ENCODE measurements around the gene NOBOX.
"Not testable (repeated sequence)": the region's sequence is repeated elsewhere in the genome, so short reads cannot be mapped to it uniquely, and the experiment has no call there.

The NOBOX gene

GRCh38 chr7:144403649-144404061 is at the start of gene NOBOX:
NOBOX (minus strand) TSS chr7:144403693.
- DNase-seq (ENCODE audit: low read depth), result no peak

DNA sequence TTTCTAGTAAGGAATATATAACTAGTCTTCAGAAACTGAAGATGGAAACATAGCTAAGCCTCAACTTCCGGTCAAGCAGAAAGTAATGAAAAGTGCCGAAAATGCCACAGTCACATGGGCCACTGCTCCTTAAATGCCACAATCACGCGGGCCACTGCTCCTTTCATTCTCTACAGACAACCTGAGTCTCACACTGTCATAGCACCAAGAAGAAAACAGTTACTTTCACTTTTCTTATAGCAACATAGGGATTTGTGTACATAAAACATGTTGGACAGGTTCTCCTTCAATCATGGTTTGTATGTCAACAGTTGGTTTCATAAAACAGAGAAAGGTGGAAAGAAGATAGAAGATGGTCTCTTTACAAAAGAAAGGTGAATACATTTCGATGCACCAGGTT is 48.6 kb upstream of the NOBOX start:
- no peak for DNase-seq (ENCODE audit: low read depth)

DNA sequence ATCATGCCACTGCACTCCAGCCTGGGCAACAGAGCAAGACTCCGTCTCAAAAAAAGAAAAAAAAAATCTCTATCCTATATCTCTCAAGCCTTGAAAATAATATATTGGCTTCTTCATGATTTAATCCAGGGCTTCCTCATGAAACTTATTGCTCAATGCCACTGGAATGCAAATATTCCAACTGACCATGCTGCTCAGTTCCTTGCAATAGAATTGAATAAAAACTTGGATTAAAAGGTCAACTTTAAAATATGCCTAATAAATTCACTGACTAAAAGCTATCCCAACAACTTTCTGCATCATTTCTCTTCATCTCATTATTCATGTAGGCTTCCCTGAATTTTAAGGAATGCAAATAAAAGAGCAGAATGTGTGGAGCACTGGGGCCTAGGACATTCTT is 42.1 kb upstream of the NOBOX start:
- DNase-seq (ENCODE audit: low read depth), result no peak

DNA sequence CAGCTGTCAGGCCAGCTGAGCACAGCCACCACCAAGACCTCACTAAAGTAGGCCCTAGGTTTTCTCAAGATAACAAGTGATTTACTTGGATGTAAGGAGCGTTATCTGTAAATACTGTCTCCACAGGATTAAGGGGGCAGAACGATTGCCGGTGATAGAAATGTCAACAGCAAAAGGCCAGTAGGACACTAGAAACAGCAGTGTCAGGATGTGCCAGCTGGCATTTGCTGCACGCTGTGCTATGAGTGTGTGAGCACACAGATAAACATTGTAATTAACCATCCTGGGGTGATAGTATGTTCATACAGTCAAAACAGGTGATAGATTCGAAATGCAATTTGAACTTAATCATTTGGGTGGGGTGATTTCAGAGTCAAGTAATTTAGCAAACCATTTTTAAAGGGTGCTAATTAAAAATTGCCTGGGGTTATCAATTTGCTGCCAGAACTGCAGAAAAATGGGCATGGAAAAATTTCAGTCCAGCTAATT is 36.3 kb upstream of the NOBOX start:
- DNase-seq (ENCODE audit: low read depth), result no peak

DNA sequence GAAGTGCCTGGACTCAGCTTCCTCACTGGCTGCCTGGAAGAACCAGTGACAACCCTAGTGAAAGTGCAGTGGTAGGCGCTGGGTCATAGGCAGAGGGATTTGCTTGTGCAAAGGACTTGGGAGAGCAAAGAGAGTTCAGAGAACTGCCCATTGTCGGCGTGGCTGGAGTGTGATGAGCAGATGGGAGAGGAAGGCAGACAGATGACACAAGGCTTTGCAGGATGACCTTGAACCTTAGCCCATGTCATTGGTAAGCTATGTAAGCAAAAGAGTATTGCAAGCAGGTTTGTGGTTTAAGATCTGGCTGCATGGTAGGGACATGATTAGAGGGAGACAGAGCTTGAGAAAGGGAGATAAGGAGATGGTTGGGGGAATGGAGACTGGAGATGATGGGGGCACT is 35.3 kb upstream of the NOBOX start:
- DNase-seq (ENCODE audit: low read depth), result no peak

- peak; percentile 53 for DNase-seq (ENCODE audit: low read depth)
Observed at GRCh38 chr7:144437370-144438191, 34.1 kb upstream of the NOBOX start.

DNA sequence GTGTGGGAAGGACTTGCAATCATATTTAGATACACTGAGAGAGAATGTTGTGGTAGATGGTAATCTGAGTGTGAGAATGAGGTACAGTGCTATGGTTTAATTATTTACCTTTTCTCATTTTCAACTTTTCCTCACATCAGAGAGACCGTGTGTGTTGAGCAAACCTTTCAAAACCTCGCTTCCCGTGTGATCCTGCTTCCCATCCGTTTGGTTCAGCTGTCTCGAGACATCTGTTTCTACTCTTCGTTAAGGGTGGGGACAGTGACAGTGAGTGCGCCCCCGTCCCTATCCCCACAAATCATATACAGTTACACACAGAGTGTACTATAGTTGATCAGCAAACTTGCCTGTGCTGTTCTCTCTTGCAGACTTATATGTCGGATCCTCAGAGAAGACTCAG is 33.0 kb upstream of the NOBOX start:
- DNase-seq (ENCODE audit: low read depth), result no peak

DNA sequence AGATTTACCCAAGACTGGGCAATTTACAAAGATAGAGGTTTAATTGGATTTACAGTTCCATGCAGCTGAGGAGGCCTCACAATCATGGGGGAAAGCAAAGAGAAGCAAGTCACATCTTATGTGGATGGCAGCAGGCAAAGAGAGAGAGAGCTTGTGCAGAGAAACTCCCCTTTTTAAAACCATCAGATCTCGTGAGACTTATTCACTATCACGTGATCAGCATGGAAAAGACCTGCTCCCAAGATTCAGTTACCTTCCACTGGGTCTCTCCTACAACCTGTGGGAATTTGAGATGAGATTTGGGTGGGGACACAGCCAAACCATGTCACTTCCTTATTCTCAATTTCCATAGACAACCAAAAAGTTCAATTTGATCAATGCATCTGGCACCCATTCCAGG is 24.9 kb upstream of the NOBOX start:
- no peak for DNase-seq (ENCODE audit: low read depth)

- not testable (repeated sequence) for DNase-seq (ENCODE audit: low read depth)
Observed at GRCh38 chr7:144427539-144427938, 24.0 kb upstream of the NOBOX start.

- not testable (repeated sequence) for DNase-seq (ENCODE audit: low read depth)
Observed at GRCh38 chr7:144418931-144419330, 15.4 kb upstream of the NOBOX start.

GRCh38 chr7:144416341-144416740 is 12.8 kb upstream of the NOBOX start:
- DNase-seq (ENCODE audit: low read depth), result no peak

DNA sequence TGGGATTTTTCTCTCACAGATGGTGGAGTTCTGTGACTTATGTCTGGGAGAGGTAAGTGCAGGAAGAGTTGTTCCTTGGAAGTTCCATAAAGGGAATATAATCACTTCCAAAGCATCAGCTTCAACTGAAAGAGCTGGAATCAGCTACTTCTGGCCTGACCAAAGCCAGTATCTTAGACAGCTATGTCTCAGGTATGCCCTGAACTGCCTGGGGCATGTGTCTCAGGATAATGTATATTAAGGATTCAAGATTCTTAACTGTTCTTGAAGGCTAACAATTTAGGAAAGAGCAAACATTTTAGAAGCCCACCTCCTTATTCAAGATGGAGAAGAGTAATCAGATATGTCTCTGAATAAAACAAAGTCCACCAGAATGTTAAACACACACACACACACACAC is 12.4 kb upstream of the NOBOX start:
- DNase-seq (ENCODE audit: low read depth), result no peak

DNA sequence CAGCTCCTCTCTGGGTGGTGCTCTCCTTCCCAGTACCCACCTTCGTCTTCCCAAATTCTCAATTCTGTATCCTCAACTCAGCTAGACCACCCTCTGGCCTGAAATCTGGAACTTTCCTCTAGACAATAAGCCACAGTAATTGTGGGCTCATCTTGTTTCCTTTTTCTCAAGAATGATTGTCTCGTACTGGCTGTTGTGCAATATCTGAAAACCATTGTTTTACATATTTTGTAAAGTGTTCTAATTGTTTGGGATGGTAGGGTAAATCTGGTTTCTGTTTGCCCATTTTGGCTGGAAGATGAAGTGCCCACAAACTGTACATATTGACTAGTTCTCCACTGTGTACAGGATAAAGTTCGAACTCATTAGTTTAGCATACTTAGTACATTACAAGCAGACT is 11.3 kb upstream of the NOBOX start:
- no peak for DNase-seq (ENCODE audit: low read depth)

DNA sequence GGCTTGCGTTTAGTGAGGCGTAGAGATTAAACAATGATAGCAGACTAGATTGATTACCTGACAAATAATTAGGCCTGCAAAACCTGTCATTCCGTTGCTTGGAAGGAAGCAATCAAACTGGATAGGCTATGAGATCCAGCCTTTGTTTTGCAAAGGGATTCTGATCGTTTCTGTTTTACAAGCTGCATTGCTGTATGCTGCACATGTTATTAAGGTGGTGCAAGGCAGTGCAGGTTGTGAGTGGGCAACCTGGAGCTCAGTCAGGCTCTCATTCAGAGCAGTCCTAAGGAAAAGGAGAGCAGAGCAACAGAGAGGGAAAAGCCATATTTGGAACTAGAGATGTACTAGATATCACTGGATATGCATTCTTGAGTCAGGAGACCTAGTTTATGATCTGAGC is 6.9 kb upstream of the NOBOX start:
- DNase-seq (ENCODE audit: low read depth), result no peak

GRCh38 chr7:144408121-144408520 is 4.6 kb upstream of the NOBOX start:
- no peak for DNase-seq (ENCODE audit: low read depth)

DNA sequence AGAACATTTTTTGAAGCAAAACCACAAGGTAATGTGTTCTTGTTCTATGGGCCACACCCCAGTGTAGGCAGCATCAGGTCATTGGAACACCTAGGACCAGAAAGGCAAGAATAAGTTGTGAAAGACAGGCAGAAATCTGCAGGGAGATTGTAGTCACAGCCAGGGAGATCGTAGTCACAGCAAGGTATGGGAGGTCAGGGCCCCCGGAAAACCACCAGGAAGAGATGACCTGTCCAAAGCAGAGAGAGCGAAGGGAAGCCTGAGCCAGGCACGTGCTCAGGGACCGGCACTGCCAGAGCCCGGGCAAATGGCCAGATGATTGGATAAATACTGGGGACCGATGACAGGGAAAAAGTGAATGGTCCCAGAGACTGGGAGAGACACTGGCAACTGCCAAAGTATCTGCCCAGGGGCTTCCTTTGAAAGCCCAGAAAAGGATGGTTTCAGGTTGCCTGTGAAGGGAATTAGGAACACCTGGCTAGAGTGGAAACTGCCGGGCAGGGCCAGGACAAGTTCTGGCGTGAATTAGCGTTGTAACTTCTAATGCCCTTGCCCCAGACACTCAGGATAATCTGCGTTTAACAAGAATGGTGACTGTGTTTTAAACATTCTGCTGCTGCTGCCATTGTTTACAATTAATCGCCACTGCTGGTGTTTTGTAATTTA is 3.9 kb upstream of the NOBOX start:
- no peak for DNase-seq (ENCODE audit: low read depth)

- no peak for DNase-seq (ENCODE audit: low read depth)
Observed at GRCh38 chr7:144404946-144405345, 1.5 kb upstream of the NOBOX start.

- no peak for DNase-seq (ENCODE audit: low read depth)
Observed at GRCh38 chr7:144403102-144403501, 391 bp downstream of the NOBOX start.

GRCh38 chr7:144401490-144401889 is 2.0 kb downstream of the NOBOX start:
- no peak for DNase-seq (ENCODE audit: low read depth)

- DNase-seq (ENCODE audit: low read depth), result no peak
Observed at GRCh38 chr7:144399946-144400345, 3.5 kb downstream of the NOBOX start.

- no peak for DNase-seq (ENCODE audit: low read depth)
Observed at GRCh38 chr7:144398911-144399310, 4.6 kb downstream of the NOBOX start.

DNA sequence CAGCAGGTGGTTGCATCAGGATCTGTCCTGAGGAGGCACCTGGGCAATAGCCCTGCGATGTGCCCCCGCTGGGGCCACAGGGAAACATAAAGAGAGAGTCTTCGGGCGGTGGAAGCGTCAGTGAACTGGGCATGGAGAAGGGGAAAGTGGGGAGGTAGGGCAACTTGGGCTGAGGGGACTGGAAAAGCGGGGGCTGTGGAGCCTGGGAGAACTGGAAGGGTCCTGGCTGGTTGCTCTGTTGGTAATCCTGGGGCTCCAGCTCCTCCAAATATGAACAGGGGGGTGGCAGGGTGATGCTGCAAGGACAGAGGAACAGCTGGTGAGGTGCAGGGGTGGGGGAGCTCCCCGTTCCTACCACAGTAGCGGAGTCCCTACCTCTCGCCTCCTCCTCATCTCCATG is 5.2 kb downstream of the NOBOX start:
- DNase-seq (ENCODE audit: low read depth), result no peak

DNA sequence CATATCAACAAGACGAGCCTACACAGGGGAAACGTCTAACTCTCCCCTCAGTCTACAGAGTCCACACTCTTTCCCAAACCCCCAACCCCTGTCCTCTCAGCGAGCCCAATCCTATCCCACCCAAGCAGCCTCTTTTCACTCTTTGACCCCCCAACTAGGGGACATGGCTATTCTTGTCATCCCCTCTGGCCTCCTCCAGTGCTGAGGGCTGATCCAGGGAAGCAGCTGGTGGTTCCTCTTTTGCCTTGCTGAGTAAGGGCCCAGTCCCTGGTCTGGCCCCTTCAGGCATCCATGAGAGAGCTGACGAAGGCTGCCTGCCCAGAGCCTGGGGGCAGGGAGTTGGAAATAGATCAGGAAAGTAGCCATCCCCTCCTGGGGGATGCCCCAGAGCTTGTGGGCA is 6.4 kb downstream of the NOBOX start:
- no peak for DNase-seq (ENCODE audit: low read depth)

Measured in stromal cell of bone marrow (primary cell).